ENCODE measurements around the gene LPCAT1. TPM values are rescaled to one million over a fixed set of nuclear protein-coding genes. Genes with fewer than 3 reads are reported as not detected.
A peak's percentile ranks its signal among the peaks of the same experiment; 100 is the strongest.

Gene LPCAT1
- total RNA-seq, 1 experiment from 2014 or later = 17.1 TPM

DNA sequence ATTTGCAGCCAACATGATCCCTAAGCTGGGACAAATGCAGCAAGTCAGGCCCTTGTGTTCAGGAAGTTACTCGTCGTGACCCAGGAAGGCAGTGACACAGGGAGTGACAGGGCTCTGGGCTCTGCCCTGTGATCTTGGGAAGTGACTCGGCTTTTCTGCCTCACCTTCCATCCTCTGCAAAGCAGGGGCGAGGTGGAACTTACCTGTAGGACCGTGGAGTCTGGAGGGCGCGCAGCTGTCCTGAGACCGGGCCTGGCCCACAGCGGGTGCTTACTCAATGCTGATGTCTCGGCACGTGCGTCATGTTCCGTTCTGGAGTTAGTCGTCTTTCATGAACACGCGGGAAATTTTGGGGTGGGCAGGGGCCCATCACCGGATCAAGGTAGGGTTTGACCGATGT is 22.8 kb upstream of the LPCAT1 start:
- DNase-seq (ENCODE audit: unreplicated experiment) = no peak
- Mint-ChIP-seq H3K4me1 (ENCODE audit: insufficient read depth, unreplicated experiment) (peaks cover 11% of the 10 kb centered on the region), H3K4me3 (ENCODE audit: unreplicated experiment) (no peak overlapping the region), H3K27me3 (ENCODE audit: insufficient read depth, unreplicated experiment) (peaks cover 66% of the 10 kb centered on the region), H3K36me3 (ENCODE audit: insufficient read depth, unreplicated experiment) (peaks cover 4% of the 10 kb centered on the region), H3K9me3 (ENCODE audit: unreplicated experiment) (no peaks in the 10 kb centered on the region), H3K27ac (ENCODE audit: low read depth, unreplicated experiment) (no peak overlapping the region)
- POLR2A ChIA-PET = interaction anchor here (0.6 to 1.6 kb wide), 4 partner anchors 9 to 1975 kb away, joined by 3 to 4 read pairs (median 3); partner anchors contain the start of gene LPCAT1
- CTCF ChIA-PET = no interaction called here
- intact Hi-C loops (cut with micrococcal nuclease) = no loop called here
- TF ChIP-seq, protein P1, sequence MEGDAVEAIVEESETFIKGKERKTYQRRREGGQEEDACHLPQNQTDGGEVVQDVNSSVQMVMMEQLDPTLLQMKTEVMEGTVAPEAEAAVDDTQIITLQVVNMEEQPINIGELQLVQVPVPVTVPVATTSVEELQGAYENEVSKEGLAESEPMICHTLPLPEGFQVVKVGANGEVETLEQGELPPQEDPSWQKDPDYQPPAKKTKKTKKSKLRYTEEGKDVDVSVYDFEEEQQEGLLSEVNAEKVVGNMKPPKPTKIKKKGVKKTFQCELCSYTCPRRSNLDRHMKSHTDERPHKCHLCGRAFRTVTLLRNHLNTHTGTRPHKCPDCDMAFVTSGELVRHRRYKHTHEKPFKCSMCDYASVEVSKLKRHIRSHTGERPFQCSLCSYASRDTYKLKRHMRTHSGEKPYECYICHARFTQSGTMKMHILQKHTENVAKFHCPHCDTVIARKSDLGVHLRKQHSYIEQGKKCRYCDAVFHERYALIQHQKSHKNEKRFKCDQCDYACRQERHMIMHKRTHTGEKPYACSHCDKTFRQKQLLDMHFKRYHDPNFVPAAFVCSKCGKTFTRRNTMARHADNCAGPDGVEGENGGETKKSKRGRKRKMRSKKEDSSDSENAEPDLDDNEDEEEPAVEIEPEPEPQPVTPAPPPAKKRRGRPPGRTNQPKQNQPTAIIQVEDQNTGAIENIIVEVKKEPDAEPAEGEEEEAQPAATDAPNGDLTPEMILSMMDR (IDR thresholded peaks at IDR 0.05; ENCODE audit: unreplicated experiment) = no peak
- BruUV-seq (replicated peaks) = no TSS peak

DNA sequence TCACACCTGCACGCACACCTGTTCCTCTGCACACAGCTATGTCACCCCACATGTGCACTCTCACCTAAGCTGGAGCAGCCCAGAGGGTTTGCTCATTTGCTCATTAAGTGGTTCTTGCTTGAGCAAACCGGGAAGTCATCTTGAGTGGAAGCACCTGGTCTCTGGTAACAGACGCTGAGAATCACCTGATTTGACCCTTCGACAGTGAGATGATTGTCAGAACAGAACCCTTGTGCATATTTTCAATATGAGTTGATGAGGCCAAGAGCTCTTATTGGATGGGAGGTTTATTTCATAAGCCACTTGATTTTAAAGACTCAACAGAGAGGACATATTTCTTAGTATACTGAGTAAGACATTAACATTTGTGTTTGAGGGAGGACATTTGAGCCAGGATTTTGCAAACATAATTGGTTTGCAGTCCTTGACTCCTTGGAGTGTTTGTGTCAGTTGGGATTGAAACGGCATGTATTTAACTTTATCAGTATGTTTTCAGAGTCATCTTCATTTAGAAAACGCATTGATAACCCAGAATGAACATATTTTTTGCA is 22.1 kb upstream of the LPCAT1 start:
- H3K9me3 Mint-ChIP-seq (ENCODE audit: unreplicated experiment) = no peaks in the 10 kb centered on the region
- no peak overlapping the region for H3K4me3 Mint-ChIP-seq (ENCODE audit: unreplicated experiment)
- TF ChIP-seq, protein P1 (IDR thresholded peaks at IDR 0.05; ENCODE audit: unreplicated experiment) = no peak
- peaks cover 4% of the 10 kb centered on the region for H3K36me3 Mint-ChIP-seq (ENCODE audit: insufficient read depth, unreplicated experiment)
- intact Hi-C loops (cut with micrococcal nuclease) = no loop called here
- no peak overlapping the region for H3K27ac Mint-ChIP-seq (ENCODE audit: low read depth, unreplicated experiment)
- CTCF ChIA-PET = no interaction called here
- H3K4me1 Mint-ChIP-seq (ENCODE audit: insufficient read depth, unreplicated experiment) = peaks cover 11% of the 10 kb centered on the region
- peak; percentile 28 for DNase-seq (ENCODE audit: unreplicated experiment)
- POLR2A ChIA-PET = interaction anchor here (0.6 to 1.6 kb wide), 4 partner anchors 9 to 1976 kb away, joined by 3 to 4 read pairs (median 3); partner anchors contain the start of gene LPCAT1
- no TSS peak for BruUV-seq (replicated peaks)
- peaks cover 59% of the 10 kb centered on the region for H3K27me3 Mint-ChIP-seq (ENCODE audit: insufficient read depth, unreplicated experiment)

DNA sequence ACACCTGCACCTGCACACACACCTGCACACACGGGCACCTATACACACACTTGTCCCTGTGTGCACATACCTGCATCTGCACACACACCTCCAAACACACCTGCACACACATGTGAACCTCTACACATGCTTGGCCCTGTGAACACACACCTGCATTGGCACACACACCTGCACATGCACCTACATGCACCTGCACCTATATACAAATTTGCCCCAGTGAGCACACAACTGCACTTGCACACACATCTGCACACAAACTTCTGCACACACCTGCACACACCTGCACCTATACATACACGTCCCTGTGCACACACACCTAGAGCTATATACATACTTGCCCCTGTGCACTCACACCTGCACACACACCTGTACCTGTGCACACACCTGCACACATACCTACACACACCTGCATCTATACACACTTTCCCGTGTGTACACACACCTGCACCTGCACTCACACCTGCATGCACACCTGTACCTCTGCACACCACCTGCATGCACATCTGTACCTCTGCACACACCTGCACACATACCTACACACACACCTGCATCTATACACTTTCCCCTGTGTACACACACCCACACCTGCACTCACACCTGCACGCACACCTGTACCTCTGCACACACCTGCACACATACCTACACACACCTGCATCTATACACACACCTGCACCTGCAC is 21.5 kb upstream of the LPCAT1 start:
- ChIA-PET CTCF (no interaction called here), POLR2A (no interaction called here)
- Mint-ChIP-seq H3K36me3 (ENCODE audit: insufficient read depth, unreplicated experiment) (peaks cover 4% of the 10 kb centered on the region), H3K27ac (ENCODE audit: low read depth, unreplicated experiment) (no peak overlapping the region), H3K27me3 (ENCODE audit: insufficient read depth, unreplicated experiment) (peaks cover 53% of the 10 kb centered on the region), H3K9me3 (ENCODE audit: unreplicated experiment) (no peaks in the 10 kb centered on the region), H3K4me3 (ENCODE audit: unreplicated experiment) (no peak overlapping the region), H3K4me1 (ENCODE audit: insufficient read depth, unreplicated experiment) (peaks cover 11% of the 10 kb centered on the region)
- DNase-seq (ENCODE audit: unreplicated experiment) = no peak
- BruUV-seq (replicated peaks) = no TSS peak
- TF ChIP-seq, protein P1 (IDR thresholded peaks at IDR 0.05; ENCODE audit: unreplicated experiment) = no peak
- intact Hi-C loops (cut with micrococcal nuclease) = no loop called here

DNA sequence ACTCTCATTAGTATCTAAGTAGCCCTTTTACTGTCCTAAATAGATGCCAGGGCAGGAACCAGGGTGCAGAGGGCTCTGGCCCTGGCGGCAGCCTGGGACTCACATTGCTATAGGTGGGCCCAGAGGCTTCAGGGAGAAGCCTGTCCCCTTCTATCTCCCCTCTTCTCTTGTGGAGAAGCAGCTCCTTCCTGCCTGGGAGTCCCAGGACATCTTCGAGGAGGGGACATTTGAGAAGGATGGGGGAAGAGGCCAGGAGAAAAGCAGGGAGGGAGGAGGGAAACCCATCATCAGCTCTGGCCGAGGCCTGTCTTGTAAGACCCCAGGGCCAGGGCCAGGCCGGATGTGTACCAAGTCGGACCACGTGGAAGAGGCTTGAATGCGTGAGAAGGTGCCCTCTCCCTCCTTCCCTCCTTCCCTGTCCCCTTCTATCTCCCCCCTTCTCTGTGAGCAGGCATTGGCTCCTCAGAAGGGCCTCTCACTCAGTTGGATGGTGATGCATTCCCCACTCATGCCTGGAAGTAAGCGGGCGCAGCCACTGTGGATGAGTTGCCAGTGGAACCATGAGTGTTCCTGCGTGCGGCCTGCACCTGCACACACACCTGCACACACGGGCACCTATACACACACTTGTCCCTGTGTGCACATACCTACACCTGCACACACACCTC is 20.7 kb upstream of the LPCAT1 start:
- Mint-ChIP-seq H3K4me1 (ENCODE audit: insufficient read depth, unreplicated experiment) (peaks cover 11% of the 10 kb centered on the region), H3K27me3 (ENCODE audit: insufficient read depth, unreplicated experiment) (peaks cover 45% of the 10 kb centered on the region), H3K27ac (ENCODE audit: low read depth, unreplicated experiment) (no peak overlapping the region), H3K9me3 (ENCODE audit: unreplicated experiment) (no peaks in the 10 kb centered on the region), H3K4me3 (ENCODE audit: unreplicated experiment) (no peak overlapping the region), H3K36me3 (ENCODE audit: insufficient read depth, unreplicated experiment) (peaks cover 4% of the 10 kb centered on the region)
- BruUV-seq (replicated peaks) = no TSS peak
- TF ChIP-seq, protein P1 (IDR thresholded peaks at IDR 0.05; ENCODE audit: unreplicated experiment) = no peak
- ChIA-PET POLR2A (no interaction called here), CTCF (interaction anchor here (0.6 kb wide), 1 partner anchor 491 kb away, joined by 3 read pairs; no protein-coding TSS in a partner anchor)
- intact Hi-C loops (cut with micrococcal nuclease) = no loop called here
- DNase-seq (ENCODE audit: unreplicated experiment) = no peak

Data from MCF 10A (cell line).